Measurements from ENCODE around the gene PNRC2. TPM values are rescaled to one million over a fixed set of nuclear protein-coding genes. Genes with fewer than 3 reads are reported as not detected.

PNRC2 gene
- total RNA-seq, 1 donor from 2014 or later, result 365 TPM

- Histone ChIP-seq H3K27me3 (no peaks in the 10 kb centered on the region), H3F3A (ENCODE audit: low read depth) (no peaks in the 10 kb centered on the region), H4K20me1 (ENCODE audit: low read depth) (no peaks in the 10 kb centered on the region), H3K36me3 (no peaks in the 10 kb centered on the region), H3K79me2 (ENCODE audit: low read depth) (no peaks in the 10 kb centered on the region), H3K4me2 (no peak overlapping the region), H3K4me1 (no peaks in the 10 kb centered on the region), H3K4me3 (no peak overlapping the region), H3K27ac (no peak overlapping the region), H3K9ac (no peak overlapping the region), H3K9me3 (ENCODE audit: low read depth) (no peaks in the 10 kb centered on the region), H2AFZ (replicated peaks) (no peak overlapping the region)
- no peak overlapping the region for H3K4me3 Mint-ChIP-seq
- H3K4me1 Mint-ChIP-seq, result peaks cover 8% of the 10 kb centered on the region
- DNase-seq (ENCODE audit: low spot score), result no peak
- peaks cover 9% of the 10 kb centered on the region for H3K27me3 Mint-ChIP-seq (ENCODE audit: insufficient read depth, low read depth)
- TF ChIP-seq, protein P1, sequence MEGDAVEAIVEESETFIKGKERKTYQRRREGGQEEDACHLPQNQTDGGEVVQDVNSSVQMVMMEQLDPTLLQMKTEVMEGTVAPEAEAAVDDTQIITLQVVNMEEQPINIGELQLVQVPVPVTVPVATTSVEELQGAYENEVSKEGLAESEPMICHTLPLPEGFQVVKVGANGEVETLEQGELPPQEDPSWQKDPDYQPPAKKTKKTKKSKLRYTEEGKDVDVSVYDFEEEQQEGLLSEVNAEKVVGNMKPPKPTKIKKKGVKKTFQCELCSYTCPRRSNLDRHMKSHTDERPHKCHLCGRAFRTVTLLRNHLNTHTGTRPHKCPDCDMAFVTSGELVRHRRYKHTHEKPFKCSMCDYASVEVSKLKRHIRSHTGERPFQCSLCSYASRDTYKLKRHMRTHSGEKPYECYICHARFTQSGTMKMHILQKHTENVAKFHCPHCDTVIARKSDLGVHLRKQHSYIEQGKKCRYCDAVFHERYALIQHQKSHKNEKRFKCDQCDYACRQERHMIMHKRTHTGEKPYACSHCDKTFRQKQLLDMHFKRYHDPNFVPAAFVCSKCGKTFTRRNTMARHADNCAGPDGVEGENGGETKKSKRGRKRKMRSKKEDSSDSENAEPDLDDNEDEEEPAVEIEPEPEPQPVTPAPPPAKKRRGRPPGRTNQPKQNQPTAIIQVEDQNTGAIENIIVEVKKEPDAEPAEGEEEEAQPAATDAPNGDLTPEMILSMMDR (IDR thresholded peaks at IDR 0.05), result no peak
- no peak for TF ChIP-seq EZH2 (IDR thresholded peaks at IDR 0.05)
- TF ChIP-seq EZH2phosphoT487 (IDR thresholded peaks at IDR 0.05), result no peak
- peaks cover 9% of the 10 kb centered on the region for H3K9me3 Mint-ChIP-seq
- H3K36me3 Mint-ChIP-seq, result peaks cover 3% of the 10 kb centered on the region
- peak overlapping the region; percentile 71 for H3K27ac Mint-ChIP-seq
These were observed 35.8 kb downstream of the PNRC2 start for GRCh38 chr1:23995431-23995837.

- no peaks in the 10 kb centered on the region for H3K9me3 ChIP-seq (ENCODE audit: low read depth)
- no peaks in the 10 kb centered on the region for H3K79me2 ChIP-seq (ENCODE audit: low read depth)
- H3K9ac ChIP-seq, result no peak overlapping the region
- TF ChIP-seq EZH2phosphoT487 (IDR thresholded peaks at IDR 0.05), result no peak
- TF ChIP-seq, protein P1 (IDR thresholded peaks at IDR 0.05), result no peak
- no peak for TF ChIP-seq EZH2 (IDR thresholded peaks at IDR 0.05)
- Mint-ChIP-seq H3K4me3 (no peak overlapping the region), H3K27ac (no peak overlapping the region), H3K9me3 (peaks cover 6% of the 10 kb centered on the region), H3K27me3 (ENCODE audit: insufficient read depth, low read depth) (peaks cover 12% of the 10 kb centered on the region), H3K36me3 (peaks cover 3% of the 10 kb centered on the region), H3K4me1 (peaks cover 8% of the 10 kb centered on the region)
- no peak overlapping the region for H3K4me3 ChIP-seq
- H3F3A ChIP-seq (ENCODE audit: low read depth), result no peaks in the 10 kb centered on the region
- H3K27me3 ChIP-seq, result no peaks in the 10 kb centered on the region
- H3K36me3 ChIP-seq, result no peaks in the 10 kb centered on the region
- no peaks in the 10 kb centered on the region for H4K20me1 ChIP-seq (ENCODE audit: low read depth)
- DNase-seq (ENCODE audit: low spot score), result no peak
- no peaks in the 10 kb centered on the region for H3K4me1 ChIP-seq
- H3K4me2 ChIP-seq, result no peak overlapping the region
- H2AFZ ChIP-seq (replicated peaks), result no peak overlapping the region
- no peak overlapping the region for H3K27ac ChIP-seq
These were observed 37.1 kb downstream of the PNRC2 start for GRCh38 chr1:23996700-23997229.

- DNase-seq (ENCODE audit: low spot score), result no peak
- H3K36me3 ChIP-seq, result no peaks in the 10 kb centered on the region
- Mint-ChIP-seq H3K9me3 (peaks cover 5% of the 10 kb centered on the region), H3K4me1 (peaks cover 8% of the 10 kb centered on the region), H3K27ac (no peak overlapping the region), H3K36me3 (peaks cover 3% of the 10 kb centered on the region), H3K27me3 (ENCODE audit: insufficient read depth, low read depth) (peaks cover 10% of the 10 kb centered on the region), H3K4me3 (no peak overlapping the region)
- no peak overlapping the region for H3K27ac ChIP-seq
- H3K79me2 ChIP-seq (ENCODE audit: low read depth), result no peaks in the 10 kb centered on the region
- no peak overlapping the region for H3K4me3 ChIP-seq
- TF ChIP-seq, protein P1 (IDR thresholded peaks at IDR 0.05), result no peak
- TF ChIP-seq EZH2 (IDR thresholded peaks at IDR 0.05) (no peak), EZH2phosphoT487 (IDR thresholded peaks at IDR 0.05) (no peak)
- no peaks in the 10 kb centered on the region for H3K9me3 ChIP-seq (ENCODE audit: low read depth)
- H3K4me2 ChIP-seq, result no peak overlapping the region
- no peaks in the 10 kb centered on the region for H3K27me3 ChIP-seq
- no peaks in the 10 kb centered on the region for H4K20me1 ChIP-seq (ENCODE audit: low read depth)
- no peak overlapping the region for H3K9ac ChIP-seq
- peaks cover 1% of the 10 kb centered on the region for H3K4me1 ChIP-seq
- no peaks in the 10 kb centered on the region for H3F3A ChIP-seq (ENCODE audit: low read depth)
- no peak overlapping the region for H2AFZ ChIP-seq (replicated peaks)
These were observed 38.2 kb downstream of the PNRC2 start for GRCh38 chr1:23997812-23998211.
